NCI-H1930 (cell line): ENCODE measurements around the gene ATP6V1F.

Source experiments
- DNase-seq, 2 experiments: peaks; one replicate each; lab custom pipeline; 2025; lab: John Stamatoyannopoulos, UW

The ATP6V1F gene, protein sequence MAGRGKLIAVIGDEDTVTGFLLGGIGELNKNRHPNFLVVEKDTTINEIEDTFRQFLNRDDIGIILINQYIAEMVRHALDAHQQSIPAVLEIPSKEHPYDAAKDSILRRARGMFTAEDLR

DNA sequence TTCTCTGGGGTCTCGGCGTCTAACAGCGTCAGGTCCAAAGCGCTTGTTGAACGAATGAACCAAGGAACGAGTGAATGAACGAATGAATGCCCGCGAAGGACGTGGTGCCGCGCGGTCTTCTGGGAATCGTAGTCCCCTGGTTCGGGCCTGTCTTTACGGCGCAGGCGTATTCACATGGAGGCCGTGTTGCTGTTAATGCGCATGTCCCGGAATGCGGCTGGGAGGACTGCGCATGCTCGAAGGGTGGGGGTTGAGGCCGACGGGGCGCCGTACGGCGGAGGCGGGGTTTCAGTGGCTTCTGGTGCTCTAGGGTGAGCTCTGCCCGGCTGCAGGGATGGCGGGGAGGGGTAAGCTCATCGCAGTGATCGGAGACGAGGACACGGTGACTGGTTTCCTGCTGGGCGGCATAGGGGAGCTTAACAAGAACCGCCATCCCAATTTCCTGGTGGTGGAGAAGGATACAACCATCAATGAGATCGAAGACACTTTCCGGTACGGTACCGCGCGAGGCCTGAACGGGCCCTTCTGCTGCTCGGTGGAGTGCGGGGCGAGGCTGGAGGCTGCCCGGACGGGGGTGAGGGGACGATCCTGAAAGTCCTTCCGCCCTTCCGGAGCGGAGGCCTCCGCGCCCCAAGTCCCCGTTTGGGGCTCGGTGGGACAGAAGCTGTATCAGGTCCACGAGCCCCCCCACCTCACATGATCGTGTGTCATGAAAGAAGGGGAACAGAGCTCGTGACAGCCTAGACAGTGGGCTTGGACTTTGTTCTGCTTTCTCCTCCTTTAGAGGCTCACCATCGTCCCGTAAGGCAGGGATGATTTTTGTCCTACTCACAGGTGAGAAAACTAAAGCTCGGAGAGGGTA, at the start of gene ATP6V1F:
Gene ATP6V1F (plus strand): TSS at position 286 of the 862 bp plus-strand sequence. CDS start 49 bp downstream, at position 335.
- DNase-seq: peak; percentile 97 to 98

DNA sequence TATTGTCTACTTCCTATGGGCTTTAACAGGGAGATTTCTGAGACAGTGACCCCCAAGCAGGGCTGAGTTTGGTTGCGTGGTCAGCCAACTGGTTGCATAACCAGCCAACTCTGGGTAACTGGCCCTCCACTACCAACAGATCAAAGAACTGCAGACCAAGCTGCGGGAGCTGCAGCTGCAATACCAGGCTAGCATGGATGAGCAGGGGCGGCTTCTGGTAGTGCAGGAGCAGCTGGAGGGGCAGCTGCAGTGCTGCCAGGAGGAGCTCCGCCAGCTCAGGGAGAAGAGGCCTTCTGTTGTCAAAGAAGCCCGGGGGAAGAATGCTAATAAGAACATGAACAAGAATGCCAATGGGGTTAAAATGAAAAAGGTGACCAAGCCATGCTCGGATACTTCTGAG, 48.2 kb upstream of the ATP6V1F start:
- DNase-seq: no peak

GRCh38 chr7:128815289-128815942, 47.2 kb upstream of the ATP6V1F start:
- DNase-seq: no peak

DNA sequence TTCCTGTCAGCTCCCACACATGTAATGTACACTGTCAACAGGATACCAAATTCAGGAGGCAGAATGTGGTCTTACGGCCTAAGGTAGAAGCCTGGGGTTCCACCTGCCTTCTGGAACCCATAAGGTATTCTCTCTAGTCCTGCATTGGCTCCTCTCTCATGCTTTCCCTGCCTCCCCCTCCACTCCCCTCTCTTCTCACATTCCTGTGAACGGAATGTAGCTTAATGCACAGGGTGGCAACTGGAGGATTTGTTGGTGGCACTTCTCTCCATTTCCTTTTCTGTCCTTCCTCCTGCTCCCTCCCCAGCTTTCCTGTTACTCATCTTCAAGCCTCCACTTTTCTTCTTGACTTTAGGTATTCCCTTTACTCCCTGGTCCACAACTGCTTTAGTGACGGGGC, 44.0 kb upstream of the ATP6V1F start:
- no peak for DNase-seq

- no peak for DNase-seq
Observed at GRCh38 chr7:128821724-128822123, 40.9 kb upstream of the ATP6V1F start.

GRCh38 chr7:128826512-128826911, 36.1 kb upstream of the ATP6V1F start:
- no peak for DNase-seq

DNA sequence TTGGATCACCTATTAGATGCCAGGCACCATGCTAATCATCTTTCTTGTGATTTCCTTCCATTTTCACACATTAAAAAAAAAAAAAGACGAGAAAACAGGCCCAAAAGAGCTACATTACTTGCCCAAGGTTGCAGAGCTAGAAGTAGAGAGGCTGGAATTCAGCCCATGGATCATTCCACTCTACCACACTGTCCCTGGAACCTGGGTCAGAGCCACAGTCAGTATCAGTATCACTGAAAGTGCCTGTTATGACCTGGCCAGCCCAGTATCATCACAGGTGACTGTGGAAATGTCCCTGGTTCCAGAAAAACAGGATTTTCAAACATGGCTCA, 35.8 kb upstream of the ATP6V1F start:
- DNase-seq: no peak

GRCh38 chr7:128827248-128827958, 35.3 kb upstream of the ATP6V1F start:
- peak in 1 of 2 experiments; percentile 57 for DNase-seq

DNA sequence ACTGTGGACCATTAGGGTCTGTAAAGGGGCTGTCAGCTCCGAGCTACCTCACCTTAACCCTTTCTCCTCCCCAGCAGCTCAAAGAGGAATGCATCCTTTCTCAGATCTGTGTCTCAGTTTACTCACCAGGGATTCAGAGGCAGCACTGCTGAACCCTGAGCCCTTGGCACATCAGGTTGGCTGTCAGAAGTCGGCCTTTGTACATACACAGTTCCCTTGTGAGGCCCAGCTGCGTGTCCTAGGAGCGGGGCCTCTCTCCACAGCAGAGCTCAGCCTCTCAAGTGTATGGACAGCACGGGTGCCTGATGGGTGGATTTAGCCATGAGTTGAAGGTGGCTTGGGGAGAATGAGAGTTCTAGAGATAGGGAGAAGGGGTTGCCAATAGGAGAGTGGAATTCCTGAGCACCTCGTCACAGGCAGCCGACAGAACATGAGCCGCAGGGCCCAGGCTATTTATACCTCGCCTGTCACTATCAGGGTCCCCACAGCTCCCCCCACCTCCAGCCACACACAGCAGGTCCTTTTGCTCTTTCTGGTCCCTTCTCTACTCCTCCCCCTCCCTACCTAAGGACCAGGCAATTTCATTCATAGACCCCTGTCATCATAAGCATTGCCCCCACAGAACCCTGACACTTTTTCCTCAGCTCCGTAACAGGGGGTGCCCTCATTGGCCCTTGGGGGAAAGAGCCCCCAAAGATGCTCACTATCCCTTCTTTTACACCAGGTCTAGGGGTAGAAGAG, 34.5 kb upstream of the ATP6V1F start:
- DNase-seq: no peak

DNA sequence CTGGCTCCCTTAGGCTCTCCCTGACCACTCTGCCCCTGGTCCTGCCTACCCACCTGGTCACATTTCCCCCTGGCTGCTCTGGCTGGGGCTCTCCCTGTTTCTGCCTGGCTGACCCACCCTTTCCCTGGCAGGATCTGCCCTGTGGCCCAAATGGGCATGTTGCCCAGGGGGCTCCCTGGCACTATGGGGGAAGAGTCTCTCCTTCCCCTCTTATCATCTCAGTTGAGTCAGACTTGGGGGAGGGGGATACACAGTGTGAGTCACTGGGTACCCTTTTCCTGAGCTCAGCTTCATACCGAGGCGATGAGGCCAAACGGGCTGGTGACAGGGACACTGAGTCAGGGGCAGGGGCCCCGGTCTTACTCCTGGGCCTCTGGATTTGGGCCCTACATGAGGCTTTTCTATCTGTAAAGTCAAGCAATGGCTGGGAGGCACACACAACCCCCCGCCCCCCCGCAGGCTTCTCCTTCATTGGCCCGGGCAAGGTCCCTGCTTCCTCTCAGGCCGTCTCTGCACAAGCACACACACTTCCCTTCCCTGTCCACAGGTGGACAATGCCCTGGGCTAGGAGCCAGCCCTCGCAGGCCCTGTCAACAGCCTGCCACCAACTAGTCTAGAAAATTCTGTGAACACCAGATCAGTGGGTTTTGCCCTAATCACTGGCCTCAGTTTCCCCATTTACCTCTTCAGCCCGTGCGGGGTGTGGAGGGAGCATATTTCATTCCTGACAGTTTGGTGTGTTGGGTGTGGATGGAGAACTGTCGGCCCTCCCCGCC, 33.1 kb upstream of the ATP6V1F start:
- DNase-seq: no peak

GRCh38 chr7:128830231-128831177, 32.2 kb upstream of the ATP6V1F start, which contains the start of gene FLNC:
Gene FLNC, plus strand, starts transcription at chr7:128830406. Its CDS starts 232 bp downstream, at chr7:128830638.
- no peak for DNase-seq

DNA sequence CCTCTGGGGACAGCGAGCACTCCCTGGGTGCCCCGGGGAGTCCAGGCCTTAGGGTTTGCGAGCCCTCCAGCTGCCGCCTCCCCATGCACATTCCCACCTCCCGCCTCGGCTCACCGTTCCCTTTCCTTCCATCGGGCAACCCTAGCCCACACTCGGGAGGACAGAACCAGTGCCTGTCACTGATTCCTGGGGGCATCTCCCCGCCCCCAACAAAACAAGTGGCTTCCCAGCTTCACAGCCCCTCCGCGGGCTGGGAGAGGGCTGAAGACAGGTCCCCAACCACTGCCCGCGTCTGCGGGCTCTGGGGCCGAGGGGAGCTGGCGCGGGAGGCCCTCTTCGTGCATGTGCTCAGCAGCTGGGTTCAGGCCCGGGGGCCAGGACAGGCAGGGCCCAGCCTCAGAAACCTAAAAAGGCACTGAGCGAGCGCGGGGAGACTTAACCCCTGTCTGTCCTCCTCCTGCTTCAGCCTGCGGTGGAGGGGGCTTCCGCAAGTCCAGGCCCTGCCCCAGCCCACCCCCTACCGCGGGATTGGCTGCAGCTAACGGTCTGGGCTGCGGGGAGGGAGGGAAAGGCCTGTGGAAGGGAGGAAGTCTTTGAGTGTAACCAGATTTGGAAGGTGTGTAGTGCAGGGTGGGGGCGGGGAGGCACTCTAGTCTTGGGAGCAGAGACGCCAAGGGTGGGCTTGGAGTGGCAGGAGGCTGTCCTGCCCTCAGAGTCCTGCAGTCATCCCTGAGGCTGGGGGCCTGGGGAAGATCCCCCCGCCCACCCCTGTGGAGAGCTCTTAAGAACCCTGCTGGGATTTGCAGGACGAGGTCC, 31.3 kb upstream of the ATP6V1F start:
- DNase-seq: no peak

DNA sequence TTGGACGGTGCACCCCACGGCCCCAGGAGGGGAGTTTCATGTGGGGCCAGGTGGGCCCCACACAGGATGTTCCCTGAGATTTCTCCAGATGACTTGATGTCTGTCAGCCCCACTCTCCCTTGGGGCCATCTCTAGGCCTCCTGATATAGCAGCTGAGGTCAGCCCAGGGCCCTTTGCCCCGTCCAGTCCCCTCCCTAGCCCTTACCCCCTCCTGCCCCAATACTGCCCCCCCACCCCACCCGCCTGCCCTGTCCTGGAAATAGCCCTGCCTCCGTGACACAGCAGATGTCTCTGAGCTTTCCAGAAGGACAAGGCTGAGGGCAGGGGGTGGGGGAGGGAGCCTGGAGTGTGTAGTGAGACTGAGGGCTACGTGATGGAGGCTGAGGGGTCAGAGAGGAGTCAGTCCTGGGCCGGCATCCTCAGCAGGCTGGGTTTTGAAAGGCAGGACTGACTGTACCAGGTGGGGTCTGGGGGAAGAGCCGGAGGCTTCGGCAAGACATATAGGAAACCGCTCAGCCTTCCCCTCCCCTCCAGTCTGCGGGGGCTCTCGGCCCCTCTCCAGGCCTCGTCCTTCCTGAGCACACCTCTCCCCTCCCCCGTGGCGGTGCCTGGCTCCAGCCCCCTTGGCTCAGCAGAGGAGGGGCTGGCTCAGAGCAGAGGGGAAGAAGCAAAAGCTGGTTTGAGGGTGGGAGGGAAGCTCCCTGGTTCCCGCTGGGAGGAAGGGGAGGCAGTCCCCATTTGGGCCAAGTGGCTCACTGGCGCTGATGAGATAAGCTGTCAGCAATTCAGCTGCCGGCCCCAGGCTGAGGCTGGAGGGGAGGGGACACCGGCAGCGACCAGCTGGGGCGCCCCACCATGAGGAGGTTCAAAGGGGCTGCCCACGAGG, 30.4 kb upstream of the ATP6V1F start:
- no peak for DNase-seq

DNA sequence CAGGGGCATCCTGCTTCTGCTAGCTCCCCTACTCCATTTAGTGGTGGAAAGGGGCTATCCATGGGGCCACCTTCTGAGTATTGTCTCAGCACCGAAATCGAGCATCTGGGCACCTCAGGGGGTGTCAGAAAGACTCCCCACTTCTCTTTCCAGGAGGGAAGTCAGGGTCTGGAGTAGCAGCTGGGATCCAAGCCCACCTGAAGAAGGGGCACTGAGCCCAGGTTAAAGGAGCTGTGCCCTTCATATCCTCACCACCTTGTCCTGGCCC, 29.8 kb upstream of the ATP6V1F start:
- no peak for DNase-seq

- no peak for DNase-seq
Observed at GRCh38 chr7:128833148-128833945, 29.3 kb upstream of the ATP6V1F start.

- no peak for DNase-seq
Observed at GRCh38 chr7:128833946-128834325, 28.7 kb upstream of the ATP6V1F start.

GRCh38 chr7:128835231-128835751, 27.4 kb upstream of the ATP6V1F start:
- DNase-seq: no peak
